ENCODE measurements around the gene LRFN4. TPM values are rescaled to one million over a fixed set of nuclear protein-coding genes. Genes with fewer than 3 reads are reported as not detected.

LRFN4 gene
- total and polyA plus RNA-seq, 2 of the 13 experiments (the other 11 are each of a cell fraction or from before 2014, with no cell fraction given), result 1.3 to 6.8 TPM

- no TSS peak for BruUV-seq (replicated peaks)
- ChIA-PET POLR2A (no interaction called here), CTCF (ENCODE audit: low intra/inter-chr PET ratio, low total read pairs) (no interaction called here)
- no peaks in the 10 kb centered on the region for H3K4me1 ChIP-seq (ENCODE audit: insufficient read depth, low read length)
- 94% methylated on average over 5 of the region's 5 CpGs for WGBS (ENCODE audit: low lambda C conversion rate)
- DNase-seq (ENCODE audit: low spot score) (no peak), FAIRE-seq (no peak), ATAC-seq (no peak)
- H3K79me2 ChIP-seq (ENCODE audit: insufficient read depth, low read length), result no peaks in the 10 kb centered on the region
- in situ Hi-C loops (cut with HindIII; ENCODE audit: extremely low pct_ligation_motif_present, low pct_unique_long_range_greater_than_20kb), result no loop called here
- no peak overlapping the region for H2AFZ ChIP-seq (ENCODE audit: low read length)
- no peaks in the 10 kb centered on the region; a peak in 1 of 5 replicates for H3K36me3 ChIP-seq (replicated peaks in 1 of 2; ENCODE audit: control insufficient read depth in 1 of 2, insufficient read depth in 2 of 2, low read length in 2 of 2)
- H3K27ac ChIP-seq (ENCODE audit: extremely low read length, insufficient read depth, low read length), result no peak overlapping the region
- no peaks in the 10 kb centered on the region for H3K27me3 ChIP-seq (ENCODE audit: control insufficient read depth in 1 of 2, insufficient read depth in 2 of 2, low read length in 2 of 2)
- TF ChIP-seq ZNF75D (CRISPR knock-in tag; IDR thresholded peaks at IDR 0.05; ENCODE audit: borderline replicate concordance) (no peak), ZNF264 (CRISPR knock-in tag; IDR thresholded peaks at IDR 0.05) (no peak), KDM5B (CRISPR knock-in tag; IDR thresholded peaks at IDR 0.05; ENCODE audit: borderline replicate concordance) (no peak), ZNF605 (CRISPR knock-in tag; IDR thresholded peaks at IDR 0.05) (no peak), ZBTB49 (CRISPR knock-in tag; IDR thresholded peaks at IDR 0.05; ENCODE audit: borderline replicate concordance) (no peak), ZNF792 (CRISPR knock-in tag; IDR thresholded peaks at IDR 0.05) (no peak), RAD51 (IDR thresholded peaks at IDR 0.05; ENCODE audit: borderline replicate concordance) (no peak), ZFP36 (IDR thresholded peaks at IDR 0.05; ENCODE audit: borderline replicate concordance, low read depth, low read length, partially characterized antibody) (no peak), DDIT3 (CRISPR knock-in tag; IDR thresholded peaks at IDR 0.05) (no peak), ZSCAN30 (CRISPR knock-in tag; IDR thresholded peaks at IDR 0.05) (no peak), HNRNPUL1 (IDR thresholded peaks at IDR 0.05; ENCODE audit: low read depth, low read length) (no peak), TEAD2 (CRISPR knock-in tag; IDR thresholded peaks at IDR 0.05) (no peak), CTCF (CRISPR knock-in tag; IDR thresholded peaks at IDR 0.05) (no peak)
- no peak overlapping the region for H3K4me2 ChIP-seq (ENCODE audit: low read depth, low read length)
- intact Hi-C loops (cut with micrococcal nuclease; ENCODE audit: unreplicated experiment), result no loop called here
- H4K20me1 ChIP-seq (ENCODE audit: insufficient read depth, low read length), result no peaks in the 10 kb centered on the region
- no peaks in the 10 kb centered on the region for H3K9me3 ChIP-seq (ENCODE audit: low read length)
- H3K9ac ChIP-seq (ENCODE audit: insufficient read depth, low read depth, low read length), result no peak overlapping the region
- H3K4me3 ChIP-seq (replicated peaks in 1 of 3; ENCODE audit: insufficient read depth in 1 of 3, low read depth in 2 of 3, low read length in 3 of 3), result no peak overlapping the region
These were observed 42.2 kb upstream of the LRFN4 start for GRCh38 chr11:66814678-66815077.
